Lower lobe of right lung (tissue), 2 donors: ENCODE data around the gene OR52H1. TPM values are rescaled to one million over a fixed set of nuclear protein-coding genes. Genes with fewer than 3 reads are reported as not detected.

Source experiments
- ATAC-seq, 2 donors: fragments of 200-7000 bp; cut with Tn5 transposase; one replicate each; pipeline ENCODE4 v1.9.1; 2020 to 2022; ENCODE audit warnings: mild to moderate bottlenecking in 2 of 2, moderate library complexity in 2 of 2
- DNase-seq: peaks from one replicate; pipeline ENCODE4 v3.0.0-alpha.2; 2020
- H3K27ac ChIP-seq: fragments of 200-600 bp; one replicate; pipeline ENCODE4 v1.8.0; 2022
- H3K27me3 ChIP-seq: fragments of 200-600 bp; one replicate; pipeline ENCODE4 v1.8.0; 2022; ENCODE audit warnings: low read depth
- H3K36me3 ChIP-seq: fragments of 200-600 bp; one replicate; pipeline ENCODE4 v1.8.0; 2022; ENCODE audit warnings: mild to moderate bottlenecking
- H3K4me1 ChIP-seq: fragments of 200-600 bp; one replicate; pipeline ENCODE4 v1.8.0; 2022
- H3K4me3 ChIP-seq: fragments of 200-600 bp; one replicate; pipeline ENCODE4 v1.8.0; 2022; ENCODE audit warnings: mild to moderate bottlenecking
- H3K9me3 ChIP-seq: fragments of 200-600 bp; one replicate; pipeline ENCODE4 v1.8.0; 2022
- CTCF ChIP-seq: fragments of 200-600 bp; IDR thresholded peaks from one replicate; pipeline ENCODE4 v1.8.0; 2022; ENCODE audit warnings: antibody characterized with exemption, mild to moderate bottlenecking
- intact Hi-C: fragments of 100-400 bp; cut with DNase I; formaldehyde crosslinking; loops from one replicate; pipeline ENCODE4 v1.11.0; 2022
- total RNA-seq: library from RNA; stranded (reverse); fragmentation: NEBNext Ultra II Directional; extraction: Animal tissue kit (Norgen Biotek cat#: 25700); gene quantifications from one replicate; pipeline ENCODE4 v1.2.1, GENCODE V29; 2021
- donor health status: DM: no; HTN: yes; CAD: no; lungs with severe emphysema.

The OR52H1 gene
- total RNA-seq, 1 donor from 2014 or later: 0.35 TPM

DNA sequence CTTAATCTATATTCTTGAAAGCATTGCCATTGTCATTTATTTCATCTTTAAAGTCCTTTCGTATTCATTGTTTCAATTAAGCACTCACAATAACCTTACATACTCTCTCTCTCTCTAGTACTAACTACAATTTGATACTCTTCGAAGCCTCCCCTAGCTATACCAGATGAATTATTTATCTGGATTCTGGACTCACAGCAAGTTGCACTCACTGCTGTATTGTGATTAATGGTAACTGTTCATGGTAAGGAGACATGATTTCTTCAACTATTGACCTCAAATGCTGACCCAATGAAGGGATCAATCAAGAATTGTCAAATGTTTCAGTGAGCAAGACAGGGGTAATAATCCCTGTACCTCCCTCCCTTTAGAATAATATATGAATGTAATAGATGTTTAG is 26.3 kb upstream of the OR52H1 start:
- H3K4me3 ChIP-seq: no peak overlapping the region
- no peak for ATAC-seq
- no peaks in the 10 kb centered on the region for H3K9me3 ChIP-seq
- intact Hi-C loops: no loop called here
- H3K27ac ChIP-seq: no peak overlapping the region
- no peaks in the 10 kb centered on the region for H3K27me3 ChIP-seq
- no peaks in the 10 kb centered on the region for H3K4me1 ChIP-seq
- no peaks in the 10 kb centered on the region for H3K36me3 ChIP-seq
- TF ChIP-seq CTCF: no peak
- DNase-seq: no peak

- Histone ChIP-seq H3K27ac (no peak overlapping the region), H3K4me1 (no peaks in the 10 kb centered on the region), H3K27me3 (no peaks in the 10 kb centered on the region), H3K4me3 (no peak overlapping the region), H3K9me3 (no peaks in the 10 kb centered on the region), H3K36me3 (no peaks in the 10 kb centered on the region)
- no peak for ATAC-seq
- intact Hi-C loops: no loop called here
- DNase-seq: no peak
- TF ChIP-seq CTCF: no peak
Observed at GRCh38 chr11:5564259-5565019, 16.1 kb upstream of the OR52H1 start.

DNA sequence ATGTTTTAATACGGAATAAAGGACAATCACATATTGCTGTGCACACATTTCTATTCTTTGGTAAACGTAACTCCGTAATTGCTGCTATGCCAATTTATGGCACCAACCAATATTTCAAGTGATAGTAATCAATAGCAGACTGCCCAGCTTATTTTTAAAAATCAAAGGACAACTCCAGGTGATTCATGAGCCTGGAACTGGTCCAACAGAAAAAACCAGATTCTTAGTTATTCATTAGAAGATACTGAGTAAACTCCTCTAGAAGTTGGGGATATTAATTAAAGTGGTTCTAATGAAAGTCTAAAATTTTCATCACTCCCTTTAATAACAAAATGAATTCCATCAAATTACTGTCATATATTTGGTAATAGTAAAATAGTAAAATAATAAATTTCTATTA is 9.4 kb upstream of the OR52H1 start:
- H3K4me3 ChIP-seq: no peak overlapping the region
- H3K36me3 ChIP-seq: no peaks in the 10 kb centered on the region
- no peak for TF ChIP-seq CTCF
- no peaks in the 10 kb centered on the region for H3K27me3 ChIP-seq
- ATAC-seq (no peak), DNase-seq (no peak)
- H3K4me1 ChIP-seq: no peaks in the 10 kb centered on the region
- no peaks in the 10 kb centered on the region for H3K9me3 ChIP-seq
- H3K27ac ChIP-seq: no peak overlapping the region
- intact Hi-C loops: no loop called here

GRCh38 chr11:5556596-5557188 is 8.4 kb upstream of the OR52H1 start:
- no peak overlapping the region for H3K4me3 ChIP-seq
- H3K27ac ChIP-seq: no peak overlapping the region
- no peaks in the 10 kb centered on the region for H3K9me3 ChIP-seq
- H3K27me3 ChIP-seq: no peaks in the 10 kb centered on the region
- intact Hi-C loops: no loop called here
- ATAC-seq (no peak), DNase-seq (no peak)
- no peaks in the 10 kb centered on the region for H3K4me1 ChIP-seq
- no peaks in the 10 kb centered on the region for H3K36me3 ChIP-seq
- TF ChIP-seq CTCF: no peak

DNA sequence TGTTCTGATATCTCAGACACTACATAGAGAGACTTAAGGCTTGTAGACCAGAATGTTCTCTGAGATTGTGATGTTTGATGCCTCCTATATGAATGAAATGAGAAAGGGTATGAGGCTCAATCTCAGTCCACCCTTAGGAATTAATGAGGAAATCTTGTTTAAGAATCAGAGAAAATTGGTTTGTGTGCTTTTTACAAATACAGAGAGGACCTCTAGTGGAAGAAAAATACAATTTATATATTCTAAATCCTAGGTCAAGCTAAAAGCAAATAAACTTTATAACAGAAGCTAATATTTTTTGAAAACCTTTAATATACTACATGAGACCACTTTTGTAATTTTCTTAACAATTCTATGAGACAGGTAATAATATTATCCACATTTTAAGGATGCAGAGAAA is 5.0 kb upstream of the OR52H1 start:
- no peak for ATAC-seq
- intact Hi-C loops: no loop called here
- TF ChIP-seq CTCF: no peak

More for the DNA sequence above, 5.0 kb upstream of the OR52H1 start:
- Histone ChIP-seq H3K4me1 (no peaks in the 10 kb centered on the region), H3K27ac (no peak overlapping the region), H3K36me3 (no peaks in the 10 kb centered on the region), H3K27me3 (no peaks in the 10 kb centered on the region), H3K9me3 (no peaks in the 10 kb centered on the region), H3K4me3 (no peak overlapping the region)
- DNase-seq: no peak
